Bronchial epithelial cell (primary cell): ENCODE results near the gene ZBTB7B. TPM values are rescaled to one million over a fixed set of nuclear protein-coding genes. Genes with fewer than 3 reads are reported as not detected.
"Not testable (repeated sequence)": the region's sequence is repeated elsewhere in the genome, so short reads cannot be mapped to it uniquely, and the experiment has no call there.

ENCODE experiments used
- DNase-seq: peaks from one replicate; pipeline ENCODE4 v3.0.0-alpha.2; 2010; ENCODE audit warnings: low read depth
- FAIRE-seq: peaks from 2 replicates; lab custom pipeline; 2011; peaks lifted over from hg19 to GRCh38; lab: Jason Lieb, UNC
- H3K27me3 ChIP-seq: 2 replicates; pipeline ENCODE4 v1.5.1; 2011; ENCODE audit warnings: low read length; ENCODE audit not compliant: control insufficient read depth, insufficient read depth
- H3K36me3 ChIP-seq: 2 replicates; pipeline ENCODE4 v1.5.1; 2011; ENCODE audit warnings: low read length; ENCODE audit not compliant: control insufficient read depth, insufficient read depth
- H3K4me3 ChIP-seq: 2 replicates; pipeline ENCODE4 v1.5.1; 2011; ENCODE audit warnings: mild to moderate bottlenecking, low read depth, low read length, control low read depth
- total RNA-seq: library from RNA; depleted of rRNA; stranded (reverse); fragments of >200 nt; gene quantifications from 2 replicates; pipeline ENCODE4 v1.2.1, GENCODE V29; 2014
- TF ChIP-seq, protein P1 (sequence below): IDR thresholded peaks from 2 replicates; pipeline ENCODE4 v1.5.1; 2011; ENCODE audit warnings: mild to moderate bottlenecking, moderate library complexity, low read length, control low read depth, inconsistent platforms; ENCODE audit not compliant: insufficient read depth, severe bottlenecking

Gene ZBTB7B
- total RNA-seq, 1 donor from 2014 or later, result 46.1 TPM

DNA sequence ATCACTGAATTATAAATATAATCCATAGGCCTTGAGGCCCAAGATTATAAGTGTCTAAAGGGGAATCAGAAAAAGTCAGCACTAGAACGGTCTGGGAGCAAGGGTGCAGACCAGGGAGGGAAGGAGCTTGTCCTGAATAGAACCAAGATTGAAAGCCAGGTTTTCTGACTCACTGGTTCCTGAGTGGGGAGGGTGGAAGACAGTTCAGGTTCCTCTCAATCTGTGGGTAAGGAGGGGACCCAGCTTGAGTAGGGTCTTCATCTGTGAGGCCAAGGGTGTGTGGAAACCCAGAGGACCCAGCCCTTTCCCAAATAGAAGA is 8.4 kb upstream of the ZBTB7B start:
- FAIRE-seq, result no peak
- H3K36me3 ChIP-seq, result peaks cover 6% of the 10 kb centered on the region
- TF ChIP-seq, protein P1, sequence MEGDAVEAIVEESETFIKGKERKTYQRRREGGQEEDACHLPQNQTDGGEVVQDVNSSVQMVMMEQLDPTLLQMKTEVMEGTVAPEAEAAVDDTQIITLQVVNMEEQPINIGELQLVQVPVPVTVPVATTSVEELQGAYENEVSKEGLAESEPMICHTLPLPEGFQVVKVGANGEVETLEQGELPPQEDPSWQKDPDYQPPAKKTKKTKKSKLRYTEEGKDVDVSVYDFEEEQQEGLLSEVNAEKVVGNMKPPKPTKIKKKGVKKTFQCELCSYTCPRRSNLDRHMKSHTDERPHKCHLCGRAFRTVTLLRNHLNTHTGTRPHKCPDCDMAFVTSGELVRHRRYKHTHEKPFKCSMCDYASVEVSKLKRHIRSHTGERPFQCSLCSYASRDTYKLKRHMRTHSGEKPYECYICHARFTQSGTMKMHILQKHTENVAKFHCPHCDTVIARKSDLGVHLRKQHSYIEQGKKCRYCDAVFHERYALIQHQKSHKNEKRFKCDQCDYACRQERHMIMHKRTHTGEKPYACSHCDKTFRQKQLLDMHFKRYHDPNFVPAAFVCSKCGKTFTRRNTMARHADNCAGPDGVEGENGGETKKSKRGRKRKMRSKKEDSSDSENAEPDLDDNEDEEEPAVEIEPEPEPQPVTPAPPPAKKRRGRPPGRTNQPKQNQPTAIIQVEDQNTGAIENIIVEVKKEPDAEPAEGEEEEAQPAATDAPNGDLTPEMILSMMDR, result no peak

DNA sequence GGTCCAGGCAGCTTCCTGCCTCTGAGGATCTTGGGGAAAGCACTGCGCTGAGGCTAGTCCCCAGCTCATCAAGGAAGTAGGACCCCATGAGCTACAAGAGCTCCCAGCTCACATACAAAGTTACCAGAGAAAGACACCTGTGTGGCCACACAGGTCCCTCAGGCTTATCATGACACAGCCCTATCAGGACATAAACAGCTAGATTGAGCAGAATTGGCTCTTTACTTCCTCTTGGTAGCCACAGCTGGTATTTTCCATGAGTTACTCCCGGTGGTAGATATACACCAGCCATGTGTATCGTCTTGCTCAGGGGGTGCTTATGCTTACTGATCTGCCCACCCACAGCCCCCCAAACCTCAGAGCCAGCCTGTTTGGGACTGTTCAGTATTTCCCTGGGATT is 8.0 kb upstream of the ZBTB7B start:
- DNase-seq (no peak), FAIRE-seq (no peak)
- TF ChIP-seq, protein P1, result no peak
- Histone ChIP-seq H3K4me3 (no peak overlapping the region), H3K27me3 (no peaks in the 10 kb centered on the region), H3K36me3 (peaks cover 3% of the 10 kb centered on the region)

More for the DNA sequence above, 8.4 kb upstream of the ZBTB7B start:
- no peak overlapping the region for H3K4me3 ChIP-seq
- DNase-seq, result no peak
- no peaks in the 10 kb centered on the region for H3K27me3 ChIP-seq

DNA sequence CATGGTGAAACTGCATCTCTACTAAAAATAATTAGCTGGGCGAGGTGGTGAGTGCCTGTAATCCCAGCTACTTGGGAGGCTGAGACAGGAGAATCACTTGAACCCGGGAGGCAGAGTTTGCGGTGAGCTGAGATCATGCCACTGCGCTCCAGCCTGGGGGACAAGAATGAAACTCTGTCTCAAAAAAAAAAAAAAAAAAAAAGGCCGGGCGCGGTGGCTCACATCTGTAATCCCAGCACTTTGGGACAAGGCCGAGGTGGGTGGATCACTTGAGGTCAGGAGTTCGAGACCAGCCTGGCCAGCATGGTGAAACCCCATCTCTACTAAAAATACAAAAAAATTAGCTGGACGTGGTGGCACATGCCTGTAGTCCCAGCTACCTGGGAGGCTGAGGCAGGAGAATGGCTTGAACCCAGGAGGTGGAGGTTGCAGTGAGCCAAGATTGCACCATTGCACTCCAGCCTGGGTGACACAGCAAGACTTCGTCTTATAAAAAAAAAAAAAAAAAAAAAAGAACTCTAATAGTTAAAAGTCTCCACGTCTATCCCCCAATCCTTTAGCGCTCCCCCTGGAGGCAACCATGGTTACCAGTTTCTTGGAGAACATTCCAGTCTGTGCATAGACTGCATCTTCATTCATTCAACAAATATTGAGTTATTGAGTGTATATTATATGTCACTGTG is 7.2 kb upstream of the ZBTB7B start:
- H3K4me3 ChIP-seq, H3K27me3 ChIP-seq, H3K36me3 ChIP-seq, FAIRE-seq: not testable (repeated sequence)
- peak; percentile 76 for DNase-seq
- TF ChIP-seq, protein P1, result peak; percentile 26

DNA sequence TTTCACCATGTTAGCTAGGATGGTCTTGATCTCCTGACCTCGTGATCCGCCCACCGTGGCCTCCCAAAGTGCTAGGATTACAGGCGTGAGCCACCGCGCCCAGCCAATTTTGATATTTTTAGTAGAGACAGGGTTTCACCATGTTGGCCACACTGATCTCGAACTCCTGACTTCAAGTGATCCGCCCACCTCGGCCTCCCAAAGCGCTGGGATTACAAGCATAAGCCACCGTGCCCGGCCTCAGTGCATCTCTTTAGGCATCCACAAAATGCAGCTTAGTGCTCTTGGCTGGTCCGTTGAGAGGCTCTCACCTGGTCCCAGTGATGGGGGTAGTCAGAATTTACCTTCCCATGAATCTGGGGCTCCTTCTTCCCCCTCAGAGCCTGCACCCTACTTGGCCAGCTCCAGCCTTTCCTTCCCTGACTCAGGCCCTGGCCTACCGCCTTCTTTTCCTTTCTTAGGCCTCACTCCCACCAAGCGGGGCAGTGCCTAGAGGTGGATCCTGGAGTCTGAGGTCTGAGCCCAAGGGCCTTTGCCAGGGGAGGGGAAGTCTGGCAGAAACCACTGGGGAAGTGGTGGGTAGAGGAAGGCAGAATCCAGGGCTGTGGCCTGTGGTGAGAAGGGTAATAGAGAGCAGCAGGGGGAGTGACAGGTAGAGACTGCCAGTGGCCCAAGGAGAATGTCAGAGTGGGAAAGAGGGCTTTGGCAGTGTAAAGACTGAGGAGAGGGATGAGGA is 5.5 kb upstream of the ZBTB7B start:
- no peak for DNase-seq
- no peak overlapping the region for H3K4me3 ChIP-seq
- TF ChIP-seq, protein P1, result no peak
- H3K27me3 ChIP-seq, result no peaks in the 10 kb centered on the region
- no peaks in the 10 kb centered on the region for H3K36me3 ChIP-seq
- FAIRE-seq, result no peak

DNA sequence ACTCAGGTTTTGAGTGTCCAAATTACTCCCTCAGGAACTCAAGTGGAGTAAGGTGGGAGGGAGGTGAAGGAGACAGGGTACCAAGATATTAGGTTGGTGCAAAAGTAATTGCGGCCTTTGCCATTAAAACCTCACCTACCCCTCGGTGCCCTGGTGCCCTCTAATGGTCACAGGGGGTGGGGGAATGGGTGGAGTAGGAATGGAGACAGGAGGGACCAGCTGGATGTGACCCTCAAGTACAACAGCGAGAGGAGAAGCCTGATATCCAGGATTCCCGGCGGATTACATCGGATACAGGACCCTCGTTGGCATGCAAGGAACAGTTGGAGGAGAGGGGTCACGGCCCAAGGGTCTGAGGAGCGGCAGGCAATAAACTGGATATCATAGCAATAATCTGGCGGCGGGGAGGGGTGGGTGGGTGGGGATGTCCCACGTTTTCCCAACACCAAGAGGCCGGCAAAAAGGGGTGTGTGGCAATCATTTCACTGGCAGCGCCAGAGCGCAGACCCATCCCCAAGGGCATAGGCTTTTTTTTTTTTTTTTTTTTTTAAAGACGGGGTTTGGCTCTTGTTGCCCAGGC is 4.3 kb upstream of the ZBTB7B start:
- TF ChIP-seq, protein P1, result no peak
- Histone ChIP-seq H3K36me3 (no peaks in the 10 kb centered on the region), H3K27me3 (no peaks in the 10 kb centered on the region), H3K4me3 (no peak overlapping the region)
- no peak for DNase-seq
- FAIRE-seq, result no peak
